HG03469 (cell line): ENCODE data around the gene SCN2A.
A peak's percentile ranks its signal among the peaks of the same experiment; 100 is the strongest.
"Not testable (repeated sequence)": the region's sequence is repeated elsewhere in the genome, so short reads cannot be mapped to it uniquely, and the experiment has no call there.

Source experiments
- ATAC-seq: cut with Tn5 transposase; IDR thresholded peaks from one replicate; pipeline ENCODE4 v1.9.1; 2021; ENCODE audit warnings: mild to moderate bottlenecking, moderate library complexity, moderate number of reproducible peaks; ENCODE audit not compliant: unreplicated experiment

The SCN2A gene

GRCh38 chr2:165307317-165307716 lies 68.1 kb downstream of the SCN2A start:
- no peak for ATAC-seq

GRCh38 chr2:165311949-165312348 lies 72.7 kb downstream of the SCN2A start:
- no peak for ATAC-seq

- ATAC-seq = no peak
Observed at GRCh38 chr2:165312999-165313398, 73.8 kb downstream of the SCN2A start.

- no peak for ATAC-seq
Observed at GRCh38 chr2:165313509-165313908, 74.3 kb downstream of the SCN2A start.

GRCh38 chr2:165328272-165328671 lies 89.1 kb downstream of the SCN2A start:
- no peak for ATAC-seq

GRCh38 chr2:165344276-165344675 lies 105.1 kb downstream of the SCN2A start:
- ATAC-seq = not testable (repeated sequence)

DNA sequence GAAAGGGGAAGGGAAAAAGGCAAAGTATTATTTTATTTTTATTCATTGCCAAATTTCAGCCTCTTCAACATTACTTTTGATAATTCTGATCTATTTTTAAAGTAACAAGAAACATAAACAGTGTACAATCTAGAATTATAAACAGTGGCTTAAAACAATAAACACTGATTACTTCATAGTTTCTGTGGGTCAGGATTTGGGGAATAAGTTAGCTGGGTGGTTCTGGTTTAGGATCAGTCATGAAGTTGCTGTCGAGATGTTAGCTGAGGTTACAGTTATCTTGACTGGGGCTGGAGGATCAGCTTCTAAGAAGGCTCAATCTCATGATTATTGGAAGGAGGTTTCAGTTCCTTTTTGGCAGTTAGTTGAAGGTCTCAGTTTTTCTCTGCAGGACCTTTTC lies 109.2 kb downstream of the SCN2A start:
- no peak for ATAC-seq

- no peak for ATAC-seq
Observed at GRCh38 chr2:165349181-165349580, 110.0 kb downstream of the SCN2A start.

GRCh38 chr2:165357758-165358157 lies 118.5 kb downstream of the SCN2A start:
- ATAC-seq = peak; percentile 94

- ATAC-seq = no peak
Observed at GRCh38 chr2:165361514-165361913, 122.3 kb downstream of the SCN2A start.

- no peak for ATAC-seq
Observed at GRCh38 chr2:165369131-165369897, 130.1 kb downstream of the SCN2A start.

DNA sequence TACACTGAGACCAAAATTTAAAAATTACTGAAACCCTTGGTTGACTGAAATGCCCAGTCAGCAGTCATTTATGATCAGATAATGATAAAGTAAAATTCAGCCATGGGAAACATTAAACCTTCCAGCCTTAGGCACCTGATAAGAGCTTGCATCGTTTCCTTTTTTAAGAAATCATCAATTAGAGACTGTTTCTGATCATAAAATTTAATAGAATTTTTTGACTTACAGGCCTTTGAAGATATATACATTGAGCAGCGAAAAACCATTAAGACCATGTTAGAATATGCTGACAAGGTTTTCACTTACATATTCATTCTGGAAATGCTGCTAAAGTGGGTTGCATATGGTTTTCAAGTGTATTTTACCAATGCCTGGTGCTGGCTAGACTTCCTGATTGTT lies 130.7 kb downstream of the SCN2A start:
- ATAC-seq = no peak

GRCh38 chr2:165371356-165371755 lies 132.1 kb downstream of the SCN2A start:
- no peak for ATAC-seq

DNA sequence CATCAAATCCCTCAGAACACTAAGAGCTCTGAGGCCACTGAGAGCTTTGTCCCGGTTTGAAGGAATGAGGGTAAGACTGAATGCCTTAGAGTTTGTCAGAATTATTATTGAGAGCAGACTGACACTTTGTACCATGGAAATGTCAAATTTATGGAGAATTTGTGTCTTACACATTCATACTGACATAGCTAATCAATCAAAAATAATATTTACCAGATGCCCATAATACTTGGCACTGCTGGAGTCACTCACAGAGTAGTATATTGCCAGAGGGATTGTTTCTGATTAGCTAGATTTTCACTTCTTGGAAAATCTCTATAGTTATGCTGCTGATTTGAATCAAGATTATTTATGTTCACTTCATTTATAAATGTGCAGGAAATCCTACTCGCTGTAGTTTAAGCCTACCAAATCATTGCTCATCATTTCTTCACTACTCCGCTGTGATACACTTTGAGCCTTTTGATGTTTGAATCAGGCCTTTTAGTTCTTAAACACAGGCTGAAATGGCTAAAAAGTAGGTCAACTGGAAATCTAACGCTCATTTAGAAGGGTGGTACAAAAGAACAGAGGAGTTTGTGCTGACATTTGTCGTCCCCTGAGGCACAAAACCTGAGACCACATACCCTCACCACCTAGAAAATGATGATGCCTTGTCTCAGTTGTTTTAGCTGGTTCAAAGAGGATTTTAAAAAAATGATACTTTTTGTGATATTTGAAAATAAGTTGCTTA lies 134.2 kb downstream of the SCN2A start:
- ATAC-seq = no peak

DNA sequence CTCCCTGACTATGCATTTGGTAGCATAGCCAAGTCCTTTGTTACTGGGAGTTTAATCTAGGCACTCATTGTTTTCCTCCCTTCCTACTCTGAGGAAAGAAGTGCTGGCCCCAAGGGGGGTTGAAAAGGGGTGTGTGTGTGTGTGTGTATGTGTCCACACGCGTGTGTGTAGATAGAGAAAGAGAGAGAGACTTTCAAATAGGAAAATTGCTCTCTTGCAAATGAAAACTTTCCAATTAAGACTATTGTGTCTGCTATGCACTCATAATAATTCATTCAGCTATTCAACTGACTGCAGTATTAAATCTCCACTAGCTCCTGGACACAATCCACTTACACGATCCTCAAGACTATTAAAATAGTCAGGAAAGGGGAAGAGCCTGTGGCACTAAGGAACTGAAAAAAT lies 137.4 kb downstream of the SCN2A start:
- no peak for ATAC-seq

GRCh38 chr2:165382362-165382761 lies 143.1 kb downstream of the SCN2A start:
- no peak for ATAC-seq

- no peak for ATAC-seq
Observed at GRCh38 chr2:165390875-165391274, 151.7 kb downstream of the SCN2A start.

GRCh38 chr2:165391791-165392190 lies 152.6 kb downstream of the SCN2A start:
- ATAC-seq = no peak

DNA sequence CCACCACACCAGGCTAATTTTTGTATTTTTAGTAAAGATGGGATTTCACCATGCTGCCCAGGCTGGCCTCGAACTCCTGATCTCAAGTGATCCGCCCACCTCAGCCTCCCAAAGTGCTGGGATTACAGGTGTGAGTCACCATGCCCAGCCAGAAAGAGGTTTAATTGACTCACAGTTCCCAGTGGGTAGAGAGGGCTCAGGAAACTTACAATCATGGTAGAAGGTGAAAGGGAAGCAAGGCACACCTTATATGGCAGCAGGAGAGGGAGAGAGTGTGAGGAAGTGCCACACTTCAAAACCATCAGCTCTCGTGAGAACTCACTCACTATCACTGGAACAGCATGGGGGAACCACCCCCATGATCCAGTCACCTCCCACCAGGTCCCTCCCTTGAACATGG lies 159.4 kb downstream of the SCN2A start:
- not testable (repeated sequence) for ATAC-seq

GRCh38 chr2:165401285-165401852 lies 162.2 kb downstream of the SCN2A start:
- ATAC-seq = no peak

DNA sequence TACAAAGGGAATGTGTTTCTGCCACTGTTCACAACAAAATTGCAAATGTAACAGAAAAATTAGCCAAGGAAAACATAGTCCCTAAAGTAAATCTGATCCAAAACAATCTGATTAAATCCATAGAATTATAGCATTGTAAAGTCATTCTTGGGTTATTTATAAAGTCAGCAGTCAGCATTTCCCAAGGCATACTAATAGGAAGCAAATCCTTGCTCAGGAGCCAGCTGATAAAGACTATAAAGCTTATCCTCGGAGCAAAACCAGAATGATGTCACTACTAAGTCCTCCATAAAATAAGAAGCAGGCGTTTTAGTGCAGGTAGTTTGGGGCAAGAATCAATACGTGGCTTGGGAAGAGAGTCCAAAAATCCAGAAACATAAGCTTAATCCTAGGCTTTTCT lies 162.9 kb downstream of the SCN2A start:
- ATAC-seq = no peak

DNA sequence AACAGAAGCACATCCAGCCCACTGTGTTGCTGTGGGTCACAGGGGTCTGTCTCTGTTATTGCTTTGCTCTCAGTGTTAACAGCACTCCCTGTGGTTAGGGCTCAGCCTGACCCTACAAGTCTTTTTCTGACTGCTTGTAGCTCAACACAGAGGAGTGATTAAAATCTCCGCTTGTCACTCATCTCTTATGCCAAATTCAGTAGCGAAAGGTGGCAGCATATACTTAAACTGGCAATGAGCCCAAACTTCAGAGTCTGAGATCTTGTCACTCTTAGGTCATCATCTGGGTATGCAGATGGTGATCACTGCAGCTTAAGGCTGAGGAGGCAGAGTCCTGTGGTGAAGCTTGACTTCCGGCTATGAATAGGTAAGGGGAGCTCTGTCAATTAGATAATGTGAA lies 167.0 kb downstream of the SCN2A start:
- ATAC-seq = no peak
